Uterus (tissue), 2 donors: Measurements from ENCODE around the gene SLC35E1.

Experiments used
- CTCF ChIP-seq, 4 experiments: fragments of 200-600 bp in 2 of 4; fragments of 450-650 bp in 2 of 4; sonication (generic) in 2 of 4; IDR thresholded peaks; one replicate each; pipeline ENCODE4 v1.5.1; 2016 to 2019; ENCODE audit warnings: antibody characterized with exemption in 4 of 4, mild to moderate bottlenecking in 2 of 4, moderate library complexity in 1 of 4
- POLR2A ChIP-seq, 2 donors: fragments of 450-650 bp; IDR thresholded peaks; one replicate each; pipeline ENCODE4 v1.6.1; 2016; ENCODE audit warnings: antibody characterized with exemption in 2 of 2, mild to moderate bottlenecking in 1 of 2, moderate library complexity in 1 of 2

GRCh38 chr19:16522559-16523377 lies 49.4 kb downstream of the SLC35E1 start:
- TF ChIP-seq POLR2A (IDR thresholded peaks at IDR 0.05) (no peak), CTCF (IDR thresholded peaks at IDR 0.05) (no peak)
